SU-DHL-6 (cell line): ENCODE measurements around the gene GOLGA3.

Source experiments
- H2AFZ ChIP-seq: fragments of 200-600 bp; sonication (generic); 2 replicates; pipeline ENCODE4 v1.6.1; 2014; ENCODE audit warnings: low read depth, mild to moderate bottlenecking, moderate library complexity, mixed read lengths, antibody characterized with exemption, low read length; ENCODE audit not compliant: severe bottlenecking
- H3F3A ChIP-seq: fragments of 200-600 bp; shearing (Covaris generic); 2 replicates; pipeline ENCODE4 v1.6.0; 2016; ENCODE audit warnings: antibody characterized with exemption, mild to moderate bottlenecking; ENCODE audit not compliant: insufficient read depth
- H3K27ac ChIP-seq: fragments of 200-600 bp; sonication (generic); 2 replicates; pipeline ENCODE4 v1.5.1; 2016; ENCODE audit warnings: low read depth, mild to moderate bottlenecking, low read length, moderate library complexity, mixed read lengths
- H3K27me3 ChIP-seq: fragments of 200-600 bp; sonication (generic), shearing (Covaris generic); 2 replicates; pipeline ENCODE4 v1.6.0; 2014; ENCODE audit warnings: mild to moderate bottlenecking, low read length
- H3K36me3 ChIP-seq: fragments of 200-600 bp; sonication (generic); 2 replicates; pipeline ENCODE4 v1.6.1; 2014; ENCODE audit warnings: mild to moderate bottlenecking, low read length, mixed read lengths
- H3K4me2 ChIP-seq: fragments of 300-600, 200-600 bp; shearing (Covaris generic), sonication (generic); 2 replicates; pipeline ENCODE4 v1.6.0; 2014; ENCODE audit warnings: low read length, low read depth, mild to moderate bottlenecking; ENCODE audit not compliant: poor library complexity, severe bottlenecking
- H3K4me3 ChIP-seq: fragments of 200-600 bp; sonication (generic); 2 replicates; pipeline ENCODE4 v1.5.1; 2014; ENCODE audit warnings: antibody characterized with exemption, low read length, mild to moderate bottlenecking, mixed read lengths; ENCODE audit not compliant: insufficient read depth, poor library complexity, severe bottlenecking
- H3K79me2 ChIP-seq: fragments of 200-600 bp; sonication (generic); 2 replicates; pipeline ENCODE4 v1.6.1; 2014; ENCODE audit warnings: mild to moderate bottlenecking, low read length, moderate library complexity; ENCODE audit not compliant: insufficient read depth
- H3K9ac ChIP-seq: fragments of 200-600 bp; sonication (generic); 2 replicates; pipeline ENCODE4 v1.7.0; 2014; ENCODE audit warnings: mild to moderate bottlenecking, low read length
- H3K9me2 ChIP-seq: fragments of 200-600 bp; sonication (generic); replicated peaks from 2 replicates; pipeline ENCODE4 v1.6.1; 2014; ENCODE audit warnings: low read length; ENCODE audit not compliant: insufficient read depth
- H3K9me3 ChIP-seq: fragments of 200-600 bp; sonication (generic); 2 replicates; pipeline ENCODE4 v1.6.1; 2014; ENCODE audit warnings: low read length, mixed read lengths; ENCODE audit not compliant: insufficient read depth
- H4K20me1 ChIP-seq: fragments of 200-600 bp; sonication (generic); 2 replicates; pipeline ENCODE4 v1.6.1; 2014; ENCODE audit warnings: low read depth, mild to moderate bottlenecking, antibody characterized with exemption, low read length, moderate library complexity, mixed read lengths
- EZH2phosphoT487 ChIP-seq: fragments of 200-600 bp; sonication (generic), shearing (Covaris generic); conservative IDR thresholded peaks from 2 replicates; pipeline ENCODE4 v1.6.1; 2018; ENCODE audit warnings: mild to moderate bottlenecking, antibody characterized with exemption, low read length, moderate library complexity, mixed read lengths
- TF ChIP-seq, protein P1 (sequence below): fragments of 200-600 bp; sonication (generic); IDR thresholded peaks from one replicate; pipeline ENCODE4 v1.5.1; 2017; ENCODE audit warnings: antibody characterized with exemption, mild to moderate bottlenecking, low read length, moderate library complexity; ENCODE audit not compliant: insufficient read depth, poor library complexity, severe bottlenecking

Gene GOLGA3

DNA sequence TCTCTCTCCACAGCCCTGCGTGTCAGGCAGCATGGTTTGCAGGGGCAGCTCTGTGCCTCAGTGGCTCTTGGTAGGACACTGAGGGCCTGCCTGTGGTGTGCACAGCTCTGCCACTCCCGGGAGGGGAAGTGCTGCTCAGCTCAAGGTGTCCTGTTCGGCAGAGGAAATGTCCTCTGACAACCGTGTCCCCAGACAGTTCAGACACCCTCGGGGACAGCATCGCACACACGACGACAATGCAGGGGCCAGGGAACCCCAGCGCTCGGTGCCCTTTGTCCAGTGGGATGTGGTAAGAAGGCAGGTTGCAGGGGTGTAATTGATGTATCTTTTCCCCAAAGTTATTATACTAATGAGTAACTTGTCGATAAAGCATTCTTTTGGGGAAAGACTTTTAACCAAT lies 81.3 kb downstream of the GOLGA3 start:
- TF ChIP-seq, protein P1, sequence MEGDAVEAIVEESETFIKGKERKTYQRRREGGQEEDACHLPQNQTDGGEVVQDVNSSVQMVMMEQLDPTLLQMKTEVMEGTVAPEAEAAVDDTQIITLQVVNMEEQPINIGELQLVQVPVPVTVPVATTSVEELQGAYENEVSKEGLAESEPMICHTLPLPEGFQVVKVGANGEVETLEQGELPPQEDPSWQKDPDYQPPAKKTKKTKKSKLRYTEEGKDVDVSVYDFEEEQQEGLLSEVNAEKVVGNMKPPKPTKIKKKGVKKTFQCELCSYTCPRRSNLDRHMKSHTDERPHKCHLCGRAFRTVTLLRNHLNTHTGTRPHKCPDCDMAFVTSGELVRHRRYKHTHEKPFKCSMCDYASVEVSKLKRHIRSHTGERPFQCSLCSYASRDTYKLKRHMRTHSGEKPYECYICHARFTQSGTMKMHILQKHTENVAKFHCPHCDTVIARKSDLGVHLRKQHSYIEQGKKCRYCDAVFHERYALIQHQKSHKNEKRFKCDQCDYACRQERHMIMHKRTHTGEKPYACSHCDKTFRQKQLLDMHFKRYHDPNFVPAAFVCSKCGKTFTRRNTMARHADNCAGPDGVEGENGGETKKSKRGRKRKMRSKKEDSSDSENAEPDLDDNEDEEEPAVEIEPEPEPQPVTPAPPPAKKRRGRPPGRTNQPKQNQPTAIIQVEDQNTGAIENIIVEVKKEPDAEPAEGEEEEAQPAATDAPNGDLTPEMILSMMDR = no peak
- TF ChIP-seq EZH2phosphoT487 = no peak
- Histone ChIP-seq H2AFZ (no peak overlapping the region), H3K27ac (no peak overlapping the region), H3K9ac (no peak overlapping the region), H3K9me2 (no peaks in the 10 kb centered on the region), H3K9me3 (no peaks in the 10 kb centered on the region), H3K79me2 (peaks cover 63% of the 10 kb centered on the region), H4K20me1 (peaks cover 16% of the 10 kb centered on the region; the same call in 1 of the 2 replicates), H3K27me3 (no peaks in the 10 kb centered on the region), H3K36me3 (peaks cover 44% of the 10 kb centered on the region), H3K4me3 (no peak overlapping the region), H3K4me2 (no peak overlapping the region), H3F3A (0 out of 2 replicates have a peak, but pooled peaks cover 2% of the 10 kb centered on the region)

DNA sequence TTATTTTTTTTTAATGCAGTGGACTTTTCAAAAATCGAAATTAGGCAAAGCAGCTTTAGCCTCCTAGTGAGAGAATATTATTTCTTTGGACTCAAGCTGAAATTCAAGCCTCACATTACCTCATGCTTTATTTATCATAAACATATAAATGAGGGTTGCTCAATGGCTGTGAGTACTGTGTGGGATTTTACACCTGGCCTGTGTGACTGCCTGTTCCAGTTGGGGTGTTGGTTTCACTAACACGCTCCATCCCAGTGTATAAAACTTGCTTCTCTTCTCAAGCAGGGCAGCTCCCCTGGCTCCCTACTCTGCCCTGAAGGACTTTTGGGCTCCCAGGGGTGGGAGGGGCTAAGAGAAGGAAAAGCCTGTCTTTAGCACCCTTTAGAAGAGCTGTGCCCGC lies 82.1 kb downstream of the GOLGA3 start:
- H3K9me3 ChIP-seq = no peaks in the 10 kb centered on the region
- H3F3A ChIP-seq = 0 out of 2 replicates have a peak, but pooled peaks cover 2% of the 10 kb centered on the region
- H3K27ac ChIP-seq = no peak overlapping the region
- peaks cover 16% of the 10 kb centered on the region; the same call in 1 of the 2 replicates for H4K20me1 ChIP-seq
- H2AFZ ChIP-seq = no peak overlapping the region
- no peak overlapping the region for H3K4me2 ChIP-seq
- TF ChIP-seq, protein P1 = no peak
- no peak for TF ChIP-seq EZH2phosphoT487
- peaks cover 59% of the 10 kb centered on the region for H3K79me2 ChIP-seq
- peaks cover 48% of the 10 kb centered on the region for H3K36me3 ChIP-seq
- H3K9ac ChIP-seq = no peak overlapping the region
- no peak overlapping the region for H3K4me3 ChIP-seq
- H3K9me2 ChIP-seq = no peaks in the 10 kb centered on the region
- no peaks in the 10 kb centered on the region for H3K27me3 ChIP-seq

DNA sequence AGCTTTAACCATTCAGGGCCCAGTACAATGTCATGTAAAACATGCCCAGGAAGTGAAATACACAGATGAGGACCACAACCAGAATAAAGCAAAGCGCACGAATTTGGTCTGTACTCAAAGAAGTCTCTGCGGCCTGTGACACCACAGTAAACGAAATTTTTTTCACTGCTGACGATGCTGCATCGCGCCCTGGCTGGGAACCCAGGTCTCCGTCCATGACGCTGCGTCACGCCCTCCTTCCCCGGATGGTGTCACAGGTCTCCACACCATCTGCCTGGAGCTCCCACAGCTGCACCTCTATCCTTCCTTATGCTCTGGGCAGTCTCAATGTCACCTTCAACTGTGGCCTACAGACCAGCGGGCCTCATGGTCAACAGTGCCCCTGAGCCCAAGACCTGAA lies 84.8 kb downstream of the GOLGA3 start:
- TF ChIP-seq EZH2phosphoT487 = no peak
- TF ChIP-seq, protein P1 = no peak
- Histone ChIP-seq H2AFZ (no peak overlapping the region), H3K4me2 (no peak overlapping the region), H3K4me3 (no peak overlapping the region), H3K36me3 (peaks cover 53% of the 10 kb centered on the region), H3K27me3 (no peaks in the 10 kb centered on the region), H3K9ac (no peak overlapping the region), H3K27ac (no peak overlapping the region), H3K9me3 (no peaks in the 10 kb centered on the region), H3K79me2 (peaks cover 50% of the 10 kb centered on the region), H3F3A (0 out of 2 replicates have a peak, but pooled peaks cover 2% of the 10 kb centered on the region), H4K20me1 (peaks cover 9% of the 10 kb centered on the region; the same call in 1 of the 2 replicates), H3K9me2 (no peaks in the 10 kb centered on the region)
